Adipocyte (in vitro differentiated cells): ENCODE measurements around the gene ARL8B.
A peak's percentile ranks its signal among the peaks of the same experiment; 100 is the strongest.
"Not testable (repeated sequence)": the region's sequence is repeated elsewhere in the genome, so short reads cannot be mapped to it uniquely, and the experiment has no call there.

Source experiments
- DNase-seq: peaks from one replicate; pipeline ENCODE4 v3.0.0-alpha.2; 2015; ENCODE audit warnings: low read depth
- H3K27me3 ChIP-seq: replicated peaks from 2 replicates; pipeline ENCODE4 v1.7.0; 2013; ENCODE audit warnings: mild to moderate bottlenecking, low read length, moderate library complexity; ENCODE audit not compliant: control insufficient read depth, insufficient read depth
- H3K36me3 ChIP-seq: 2 replicates; pipeline ENCODE4 v1.7.0; 2013; ENCODE audit warnings: low read length, mild to moderate bottlenecking, moderate library complexity; ENCODE audit not compliant: control insufficient read depth, insufficient read depth, severe bottlenecking
- H3K4me1 ChIP-seq: 2 replicates; pipeline ENCODE4 v1.7.0; 2013; ENCODE audit warnings: mild to moderate bottlenecking, low read length, moderate library complexity; ENCODE audit not compliant: control insufficient read depth, insufficient read depth
- H3K4me3 ChIP-seq: 2 replicates; pipeline ENCODE4 v1.7.0; 2013; ENCODE audit warnings: mild to moderate bottlenecking, low read length, moderate library complexity
- H3K9ac ChIP-seq: 2 replicates; pipeline ENCODE4 v1.7.0; 2013; ENCODE audit warnings: mild to moderate bottlenecking, low read length, moderate library complexity
- H3K9me3 ChIP-seq: 2 replicates; pipeline ENCODE4 v1.7.0; 2013; ENCODE audit warnings: mild to moderate bottlenecking, low read length, moderate library complexity; ENCODE audit not compliant: control insufficient read depth

ARL8B gene

GRCh38 chr3:5122030-5122740 lies at the start of gene ARL8B:
ARL8B (plus strand) TSS chr3:5122292; CDS start chr3:5122466, 174 bp downstream.
- no peaks in the 10 kb centered on the region for H3K9me3 ChIP-seq
- H3K9ac ChIP-seq = peak within 1 kb of the TSS; percentile 99
- H3K4me1 ChIP-seq = peaks cover 29% of the 10 kb centered on the region
- peak; percentile 96 for DNase-seq
- no peaks in the 10 kb centered on the region for H3K27me3 ChIP-seq
- no peaks in the 10 kb centered on the region for H3K36me3 ChIP-seq
- peak within 1 kb of the TSS; percentile 99 for H3K4me3 ChIP-seq

- Histone ChIP-seq H3K27me3 (peaks cover 12% of the 10 kb centered on the region), H3K36me3 (no peaks in the 10 kb centered on the region), H3K9me3 (no peaks in the 10 kb centered on the region), H3K9ac (no peak overlapping the region), H3K4me1 (peaks cover 21% of the 10 kb centered on the region), H3K4me3 (no peak overlapping the region)
- no peak for DNase-seq
These were observed 48.6 kb upstream of the ARL8B start for GRCh38 chr3:5073374-5074085.

GRCh38 chr3:5078151-5078550 lies 43.9 kb upstream of the ARL8B start:
- peak; percentile 40 for DNase-seq
- H3K9ac ChIP-seq = no peak overlapping the region
- H3K4me1 ChIP-seq = peaks cover 2% of the 10 kb centered on the region
- no peaks in the 10 kb centered on the region for H3K36me3 ChIP-seq
- H3K4me3 ChIP-seq = no peak overlapping the region
- H3K9me3 ChIP-seq = no peaks in the 10 kb centered on the region
- peaks cover 27% of the 10 kb centered on the region for H3K27me3 ChIP-seq

- Histone ChIP-seq H3K4me1 (no peaks in the 10 kb centered on the region), H3K27me3 (peaks cover 28% of the 10 kb centered on the region), H3K9ac (no peak overlapping the region), H3K4me3 (no peak overlapping the region), H3K36me3 (no peaks in the 10 kb centered on the region), H3K9me3 (no peaks in the 10 kb centered on the region)
- DNase-seq = no peak
These were observed 42.3 kb upstream of the ARL8B start for GRCh38 chr3:5079761-5080160.

- no peaks in the 10 kb centered on the region for H3K36me3 ChIP-seq
These were observed 41.1 kb upstream of the ARL8B start for GRCh38 chr3:5080779-5081550.

GRCh38 chr3:5081973-5082788 lies 39.9 kb upstream of the ARL8B start:
- H3K36me3 ChIP-seq, H3K9ac ChIP-seq, H3K9me3 ChIP-seq, H3K4me1 ChIP-seq, DNase-seq, H3K4me3 ChIP-seq: not testable (repeated sequence)
- H3K27me3 ChIP-seq = peaks cover 24% of the 10 kb centered on the region

More at GRCh38 chr3:5080779-5081550, 41.1 kb upstream of the ARL8B start:
- no peak for DNase-seq
- Histone ChIP-seq H3K9me3 (no peaks in the 10 kb centered on the region), H3K9ac (no peak overlapping the region), H3K27me3 (peaks cover 24% of the 10 kb centered on the region), H3K4me3 (no peak overlapping the region), H3K4me1 (no peaks in the 10 kb centered on the region)

- Histone ChIP-seq H3K4me1 (no peaks in the 10 kb centered on the region), H3K36me3 (no peaks in the 10 kb centered on the region), H3K27me3 (peaks cover 24% of the 10 kb centered on the region), H3K4me3 (no peak overlapping the region), H3K9ac (no peak overlapping the region), H3K9me3 (no peaks in the 10 kb centered on the region)
- no peak for DNase-seq
These were observed 39.3 kb upstream of the ARL8B start for GRCh38 chr3:5082789-5083115.

GRCh38 chr3:5084224-5084623 lies 37.9 kb upstream of the ARL8B start:
- Histone ChIP-seq H3K4me3 (no peak overlapping the region), H3K36me3 (no peaks in the 10 kb centered on the region), H3K4me1 (no peaks in the 10 kb centered on the region), H3K9ac (no peak overlapping the region), H3K9me3 (no peaks in the 10 kb centered on the region), H3K27me3 (peaks cover 24% of the 10 kb centered on the region)
- no peak for DNase-seq

GRCh38 chr3:5086708-5087107 lies 35.4 kb upstream of the ARL8B start:
- Histone ChIP-seq H3K9me3 (no peaks in the 10 kb centered on the region), H3K4me3 (no peak overlapping the region), H3K36me3 (no peaks in the 10 kb centered on the region), H3K4me1 (no peaks in the 10 kb centered on the region), H3K27me3 (peaks cover 22% of the 10 kb centered on the region), H3K9ac (no peak overlapping the region)
- DNase-seq = no peak

GRCh38 chr3:5087209-5087608 lies 34.9 kb upstream of the ARL8B start:
- Histone ChIP-seq H3K4me1 (no peaks in the 10 kb centered on the region), H3K4me3 (no peak overlapping the region), H3K36me3 (no peaks in the 10 kb centered on the region), H3K27me3 (peaks cover 22% of the 10 kb centered on the region), H3K9me3 (no peaks in the 10 kb centered on the region), H3K9ac (no peak overlapping the region)
- DNase-seq = no peak

GRCh38 chr3:5090197-5090596 lies 31.9 kb upstream of the ARL8B start:
- Histone ChIP-seq H3K4me1 (no peaks in the 10 kb centered on the region), H3K9ac (no peak overlapping the region), H3K9me3 (no peaks in the 10 kb centered on the region), H3K36me3 (no peaks in the 10 kb centered on the region), H3K4me3 (no peak overlapping the region), H3K27me3 (peaks cover 12% of the 10 kb centered on the region)
- no peak for DNase-seq
